Measurements from ENCODE around the gene GIPC2. TPM values are rescaled to one million over a fixed set of nuclear protein-coding genes. Genes with fewer than 3 reads are reported as not detected.
"Not testable (repeated sequence)": the region's sequence is repeated elsewhere in the genome, so short reads cannot be mapped to it uniquely, and the experiment has no call there.

Gene GIPC2
- polyA plus RNA-seq: 10 to 100 TPM; 30.1 to 99.8 (median 51.9) TPM
- long read RNA-seq, donor 1: 0 reads
- long read RNA-seq, donor 2, transcript GIPC2-201 (6 exons, 3,847 nt): major isoform, 18 of 18 reads
- long read RNA-seq, donor 2, partial matches to known transcripts: 0 of 18 reads
- long read RNA-seq, donor 2, other reads (novel, unspliced or antisense): 0 of 18 reads
- long read RNA-seq, donor 3, transcript GIPC2-201 (6 exons, 3,847 nt): major isoform, 20 of 46 reads
- long read RNA-seq, donor 3, partial matches to known transcripts: 15 of 46 reads
- long read RNA-seq, donor 3, other reads (novel, unspliced or antisense): 11 of 46 reads
- long read RNA-seq, donor 4, partial matches to known transcripts: 0 of 1 reads
- long read RNA-seq, donor 4, other reads (novel, unspliced or antisense): 0 of 1 reads
- long read RNA-seq, donor 5, partial matches to known transcripts: 0 of 2 reads
- long read RNA-seq, donor 5, other reads (novel, unspliced or antisense): 0 of 2 reads
- long read RNA-seq, donor 6, transcript GIPC2-201 (6 exons, 3,847 nt): major isoform, 44 of 141 reads
- long read RNA-seq, donor 6, partial matches to known transcripts: 97 of 141 reads
- long read RNA-seq, donor 6, other reads (novel, unspliced or antisense): 0 of 141 reads
- long read RNA-seq, donor 7: 0 reads
- long read RNA-seq, donor 8: 0 reads
- long read RNA-seq, donor 9, transcript GIPC2-201 (6 exons, 3,847 nt): major isoform, 5 of 5 reads
- long read RNA-seq, donor 9, partial matches to known transcripts: 0 of 5 reads
- long read RNA-seq, donor 9, other reads (novel, unspliced or antisense): 0 of 5 reads
- long read RNA-seq, donor 10, transcript GIPC2-201 (6 exons, 3,847 nt): major isoform, 25 of 30 reads
- long read RNA-seq, donor 10, partial matches to known transcripts: 0 of 30 reads
- long read RNA-seq, donor 10, other reads (novel, unspliced or antisense): 5 of 30 reads

GRCh38 chr1:78045926-78046778 is at the start of gene GIPC2:
GIPC2 (plus strand) TSS chr1:78045966; CDS start chr1:78046095, 129 bp downstream.
- FAIRE-seq: no peak

GRCh38 chr1:77996734-77997133 is 49.0 kb upstream of the GIPC2 start:
- DNase-seq (no peak), FAIRE-seq (no peak)
- Histone ChIP-seq H3K9me3 (ENCODE audit: control insufficient read depth in 2 of 2, insufficient read depth in 1 of 2, low read depth in 1 of 2, low read length in 1 of 2) (no peaks in the 10 kb centered on the region), H3K4me1 (ENCODE audit: control insufficient read depth in 3 of 3, insufficient read depth in 2 of 3, low read depth in 1 of 3, low read length in 2 of 3) (peaks cover 0 to 4% (median 0%) of the 10 kb centered on the region in 3 donors), H3K36me3 (ENCODE audit: control insufficient read depth in 3 of 3, insufficient read depth in 2 of 3, low read depth in 1 of 3, low read length in 3 of 3) (peaks cover 0 to 5% (median 0%) of the 10 kb centered on the region in 3 donors), H3K27me3 (ENCODE audit: control insufficient read depth in 3 of 3, insufficient read depth in 3 of 3, low read length in 3 of 3) (no peaks in the 10 kb centered on the region), H3K4me3 (ENCODE audit: low read depth in 1 of 3, low read length in 3 of 3) (no peak overlapping the region), H3K27ac (ENCODE audit: low read depth in 1 of 3, low read length in 2 of 3) (no peak overlapping the region)
- 90 to 92% (median 92%) methylated on average over 5 of the region's 5 CpGs for WGBS, 3 donors

More at GRCh38 chr1:78045926-78046778, at the start of gene GIPC2:
- DNase-seq: peak; percentile 85 to 92
- Histone ChIP-seq H3K27me3 (ENCODE audit: control insufficient read depth in 3 of 3, insufficient read depth in 3 of 3, low read length in 3 of 3) (peaks cover 0 to 10% (median 6%) of the 10 kb centered on the region in 3 donors), H3K4me1 (ENCODE audit: control insufficient read depth in 3 of 3, insufficient read depth in 2 of 3, low read depth in 1 of 3, low read length in 2 of 3) (peaks cover 0 to 6% (median 0%) of the 10 kb centered on the region in 3 donors), H3K4me3 (ENCODE audit: low read depth in 1 of 3, low read length in 3 of 3) (peak within 1 kb of the TSS; percentile 52 to 89 (median 72)), H3K9me3 (ENCODE audit: control insufficient read depth in 2 of 2, insufficient read depth in 1 of 2, low read depth in 1 of 2, low read length in 1 of 2) (no peaks in the 10 kb centered on the region), H3K36me3 (ENCODE audit: control insufficient read depth in 3 of 3, insufficient read depth in 2 of 3, low read depth in 1 of 3, low read length in 3 of 3) (peaks cover 0 to 4% (median 0%) of the 10 kb centered on the region in 3 donors), H3K27ac (ENCODE audit: low read depth in 1 of 3, low read length in 2 of 3) (peak within 1 kb of the TSS; percentile 83 to 96 (median 88))
- 2 to 5% (median 3%) methylated on average over 65 to 85 of the region's 85 CpGs for WGBS, 3 donors

GRCh38 chr1:78000536-78000935 is 45.2 kb upstream of the GIPC2 start:
- H3K27me3 ChIP-seq (ENCODE audit: control insufficient read depth in 3 of 3, insufficient read depth in 3 of 3, low read length in 3 of 3); H3K36me3 ChIP-seq (ENCODE audit: control insufficient read depth in 3 of 3, insufficient read depth in 2 of 3, low read depth in 1 of 3, low read length in 3 of 3); H3K4me1 ChIP-seq (ENCODE audit: control insufficient read depth in 3 of 3, insufficient read depth in 2 of 3, low read depth in 1 of 3, low read length in 2 of 3); H3K27ac ChIP-seq (ENCODE audit: low read depth in 1 of 3, low read length in 2 of 3); DNase-seq; H3K4me3 ChIP-seq (ENCODE audit: low read depth in 1 of 3, low read length in 3 of 3); H3K9me3 ChIP-seq (ENCODE audit: control insufficient read depth in 2 of 2, insufficient read depth in 1 of 2, low read depth in 1 of 2, low read length in 1 of 2); FAIRE-seq: not testable (repeated sequence)
- 85 to 91% (median 89%) methylated on average over 11 of the region's 11 CpGs for WGBS, 3 donors

- DNase-seq (peak in 1 of 2 donors; percentile 8), FAIRE-seq (no peak)
- Histone ChIP-seq H3K36me3 (ENCODE audit: control insufficient read depth in 3 of 3, insufficient read depth in 2 of 3, low read depth in 1 of 3, low read length in 3 of 3) (no peaks in the 10 kb centered on the region), H3K27ac (ENCODE audit: low read depth in 1 of 3, low read length in 2 of 3) (peak overlapping the region in 1 of 3 donors; percentile 93), H3K4me1 (ENCODE audit: control insufficient read depth in 3 of 3, insufficient read depth in 2 of 3, low read depth in 1 of 3, low read length in 2 of 3) (peaks cover 0 to 5% (median 0%) of the 10 kb centered on the region in 3 donors), H3K27me3 (ENCODE audit: control insufficient read depth in 3 of 3, insufficient read depth in 3 of 3, low read length in 3 of 3) (no peaks in the 10 kb centered on the region), H3K4me3 (ENCODE audit: low read depth in 1 of 3, low read length in 3 of 3) (no peak overlapping the region), H3K9me3 (ENCODE audit: control insufficient read depth in 2 of 2, insufficient read depth in 1 of 2, low read depth in 1 of 2, low read length in 1 of 2) (no peaks in the 10 kb centered on the region)
- WGBS, 3 donors: 29 to 34% (median 34%) methylated on average over 3 of the region's 3 CpGs
These were observed 42.6 kb upstream of the GIPC2 start for GRCh38 chr1:78003070-78003746.

- no peaks in the 10 kb centered on the region for H3K9me3 ChIP-seq (ENCODE audit: control insufficient read depth in 2 of 2, insufficient read depth in 1 of 2, low read depth in 1 of 2, low read length in 1 of 2)
- DNase-seq (peak in 1 of 2 donors; percentile 64), FAIRE-seq (peak; percentile 73)
- no peaks in the 10 kb centered on the region for H3K27me3 ChIP-seq (ENCODE audit: control insufficient read depth in 3 of 3, insufficient read depth in 3 of 3, low read length in 3 of 3)
- WGBS, 3 donors: 5 to 7% (median 6%) methylated on average over 8 of the region's 8 CpGs
- no peaks in the 10 kb centered on the region for H3K36me3 ChIP-seq (ENCODE audit: control insufficient read depth in 3 of 3, insufficient read depth in 2 of 3, low read depth in 1 of 3, low read length in 3 of 3)
- H3K27ac ChIP-seq (ENCODE audit: low read depth in 1 of 3, low read length in 2 of 3): peak overlapping the region; percentile 20 to 93 (median 89)
- peaks cover 0 to 5% (median 0%) of the 10 kb centered on the region in 3 donors for H3K4me1 ChIP-seq (ENCODE audit: control insufficient read depth in 3 of 3, insufficient read depth in 2 of 3, low read depth in 1 of 3, low read length in 2 of 3)
- peak overlapping the region in 2 of 3 donors; percentile 54 to 56 for H3K4me3 ChIP-seq (ENCODE audit: low read depth in 1 of 3, low read length in 3 of 3)
These were observed 41.7 kb upstream of the GIPC2 start for GRCh38 chr1:78003882-78004718.

- 0 to 1% (median 0%) methylated on average over 12 of the region's 12 CpGs for WGBS, 3 donors
- peak; percentile 94 to 96 for DNase-seq
- Histone ChIP-seq H3K4me1 (ENCODE audit: control insufficient read depth in 3 of 3, insufficient read depth in 2 of 3, low read depth in 1 of 3, low read length in 2 of 3) (peaks cover 0 to 5% (median 0%) of the 10 kb centered on the region in 3 donors), H3K36me3 (ENCODE audit: control insufficient read depth in 3 of 3, insufficient read depth in 2 of 3, low read depth in 1 of 3, low read length in 3 of 3) (no peaks in the 10 kb centered on the region), H3K9me3 (ENCODE audit: control insufficient read depth in 2 of 2, insufficient read depth in 1 of 2, low read depth in 1 of 2, low read length in 1 of 2) (no peaks in the 10 kb centered on the region), H3K27me3 (ENCODE audit: control insufficient read depth in 3 of 3, insufficient read depth in 3 of 3, low read length in 3 of 3) (no peaks in the 10 kb centered on the region), H3K4me3 (ENCODE audit: low read depth in 1 of 3, low read length in 3 of 3) (peak within 1 kb of the TSS; percentile 41 to 56 (median 54)), H3K27ac (ENCODE audit: low read depth in 1 of 3, low read length in 2 of 3) (peak within 1 kb of the TSS; percentile 55 to 93 (median 89))
- no peak for FAIRE-seq
These were observed 40.9 kb upstream of the GIPC2 start, which contains the start of gene DNAJB4 for GRCh38 chr1:78004719-78005447. DNAJB4 (plus strand) TSS chr1:78004939; CDS start chr1:78005111, 172 bp downstream.

Measured in small intestine (tissue), 16 donors.